Stimulated activated CD8-positive, alpha-beta memory T cell treated with anti-CD3 and anti-CD28 coated beads, Interleukin-12 subunit alpha, Interleukin-12 subunit beta, amount 100 ng/mL, for 24 hours (primary cell): ENCODE data around the gene EIF4G1.
"Not testable (repeated sequence)": the region's sequence is repeated elsewhere in the genome, so short reads cannot be mapped to it uniquely, and the experiment has no call there.

Experiments used
- DNase-seq: peaks from one replicate; pipeline ENCODE4 v3.0.0-alpha.2; 2020; ENCODE audit errors: extremely low read depth

The EIF4G1 gene

GRCh38 chr3:184314363-184314699, at the start of gene EIF4G1:
Gene EIF4G1, plus strand, starts transcription at chr3:184314606. Its CDS starts 1,191 bp downstream, at chr3:184315797.
- DNase-seq = peak; percentile 86

DNA sequence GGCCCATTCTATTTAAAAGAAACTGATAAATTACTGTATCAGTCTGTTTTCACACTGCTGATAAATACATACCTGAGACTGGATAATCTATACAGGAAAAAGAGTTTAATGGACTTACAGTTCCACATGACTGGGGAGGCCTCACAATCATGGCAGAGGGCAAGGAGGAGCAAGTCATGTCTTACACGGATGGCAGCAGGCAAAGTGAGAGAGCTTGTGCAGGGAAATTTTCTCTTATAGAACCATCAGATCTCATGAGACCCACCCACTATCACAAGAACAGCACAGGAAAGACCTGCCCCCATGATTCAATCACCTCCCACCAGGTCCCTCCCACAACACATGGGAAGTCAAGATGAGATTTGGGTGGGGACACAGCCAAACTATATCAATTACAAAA, 47.2 kb upstream of the EIF4G1 start:
- not testable (repeated sequence) for DNase-seq

DNA sequence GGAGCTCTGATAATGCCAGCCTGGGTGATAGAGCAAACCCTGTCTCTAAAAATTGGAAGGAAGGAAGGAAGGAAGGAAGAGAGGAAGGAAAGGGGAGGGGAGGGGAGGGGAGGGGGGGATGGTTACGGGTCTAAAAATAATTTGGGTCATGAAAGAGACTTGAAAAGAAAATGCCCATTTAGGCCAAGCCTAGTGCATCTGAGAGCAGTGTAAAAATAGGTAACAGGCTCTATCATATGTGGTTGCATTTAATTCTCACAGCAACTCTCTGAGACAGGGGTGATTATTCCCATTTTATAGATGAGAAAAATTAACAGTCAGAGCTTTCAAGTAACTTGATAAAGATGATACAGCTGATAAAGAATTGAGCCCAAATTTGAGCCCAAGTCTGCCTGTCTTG, 42.1 kb upstream of the EIF4G1 start:
- DNase-seq = no peak

GRCh38 chr3:184275381-184275701, 39.1 kb upstream of the EIF4G1 start:
- no peak for DNase-seq

DNA sequence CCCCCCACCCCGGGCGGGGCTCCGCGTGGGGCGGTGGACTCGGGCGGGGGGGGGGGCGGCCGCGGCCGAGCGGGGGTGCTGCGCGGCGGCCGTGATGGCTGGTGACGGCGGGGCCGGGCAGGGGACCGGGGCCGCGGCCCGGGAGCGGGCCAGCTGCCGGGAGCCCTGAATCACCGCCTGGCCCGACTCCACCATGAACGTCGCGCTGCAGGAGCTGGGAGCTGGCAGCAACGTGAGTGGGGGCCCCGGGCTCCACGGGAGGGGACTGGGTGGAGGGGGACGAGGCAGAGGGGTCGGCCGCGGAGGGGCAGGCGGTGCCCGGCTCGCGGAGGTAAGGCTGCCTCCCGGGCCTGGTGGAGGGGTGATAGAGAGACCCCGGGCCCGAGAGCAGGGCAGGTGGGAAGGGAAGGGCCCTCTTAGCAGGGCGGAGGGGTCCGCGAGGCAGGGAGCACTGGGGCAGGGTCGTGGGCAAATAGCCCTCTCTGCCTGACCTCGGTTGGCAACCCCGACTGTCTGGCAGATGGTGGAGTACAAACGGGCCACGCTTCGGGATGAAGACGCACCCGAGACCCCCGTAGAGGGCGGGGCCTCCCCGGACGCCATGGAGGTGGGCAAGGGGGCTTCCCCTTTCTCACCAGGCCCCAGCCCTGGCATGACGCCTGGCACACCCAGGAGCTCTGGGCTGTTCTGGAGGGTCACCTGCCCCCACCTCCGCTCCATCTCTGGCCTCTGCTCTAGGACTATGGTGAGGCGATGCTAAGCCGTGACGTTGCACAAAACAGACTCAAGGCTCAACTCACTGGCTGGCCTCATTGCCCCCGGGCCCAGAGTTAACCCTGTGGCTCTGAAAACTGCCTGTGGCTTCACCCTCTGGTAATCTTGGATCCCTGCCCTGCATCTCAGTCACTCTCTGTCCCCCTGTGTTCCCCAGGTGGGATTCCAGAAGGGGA, 38.2 kb upstream of the EIF4G1 start, which contains the start of gene ECE2:
Gene ECE2 (plus strand): TSS at position 62 of the 950 bp plus-strand sequence. CDS start 132 bp downstream, at position 194.
- no peak for DNase-seq

- DNase-seq = no peak
Measured at GRCh38 chr3:184277366-184277765, 37.0 kb upstream of the EIF4G1 start.

DNA sequence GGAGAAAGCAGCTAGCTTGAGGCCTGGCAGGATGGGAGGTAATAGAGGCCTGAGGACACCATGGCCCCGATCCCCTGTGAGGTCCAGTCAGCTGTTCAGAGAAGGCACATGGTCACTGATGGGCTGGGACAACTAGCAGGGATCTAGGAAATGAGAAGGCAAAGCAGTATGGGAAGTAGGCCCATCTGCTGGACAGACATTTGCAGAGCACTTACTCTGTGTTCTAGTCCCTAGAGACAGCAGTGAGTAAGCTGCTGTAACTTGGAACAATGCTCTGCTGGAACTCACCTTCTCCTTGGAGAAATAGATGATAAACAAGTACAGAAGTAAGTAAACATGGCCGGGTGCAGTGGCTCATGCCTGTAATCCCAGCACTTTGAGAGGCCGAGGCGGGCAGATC, 31.5 kb upstream of the EIF4G1 start:
- DNase-seq = no peak

DNA sequence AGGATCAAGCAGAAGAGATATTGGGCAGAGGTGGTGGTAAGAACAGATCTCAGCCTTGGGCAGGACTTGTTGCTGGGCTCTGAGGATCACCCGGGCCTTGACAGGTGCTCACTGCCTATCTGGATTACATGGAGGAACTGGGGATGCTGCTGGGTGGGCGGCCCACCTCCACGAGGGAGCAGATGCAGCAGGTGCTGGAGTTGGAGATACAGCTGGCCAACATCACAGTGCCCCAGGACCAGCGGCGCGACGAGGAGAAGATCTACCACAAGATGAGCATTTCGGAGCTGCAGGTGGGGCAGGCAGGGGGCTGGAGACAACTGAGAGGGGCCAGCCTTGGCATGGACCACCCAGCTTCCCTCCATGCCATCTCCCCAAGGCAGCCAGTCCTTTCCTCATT, 30.7 kb upstream of the EIF4G1 start:
- no peak for DNase-seq

- DNase-seq = no peak
Measured at GRCh38 chr3:184284696-184285095, 29.7 kb upstream of the EIF4G1 start.

GRCh38 chr3:184289426-184289938, 24.9 kb upstream of the EIF4G1 start:
- no peak for DNase-seq

DNA sequence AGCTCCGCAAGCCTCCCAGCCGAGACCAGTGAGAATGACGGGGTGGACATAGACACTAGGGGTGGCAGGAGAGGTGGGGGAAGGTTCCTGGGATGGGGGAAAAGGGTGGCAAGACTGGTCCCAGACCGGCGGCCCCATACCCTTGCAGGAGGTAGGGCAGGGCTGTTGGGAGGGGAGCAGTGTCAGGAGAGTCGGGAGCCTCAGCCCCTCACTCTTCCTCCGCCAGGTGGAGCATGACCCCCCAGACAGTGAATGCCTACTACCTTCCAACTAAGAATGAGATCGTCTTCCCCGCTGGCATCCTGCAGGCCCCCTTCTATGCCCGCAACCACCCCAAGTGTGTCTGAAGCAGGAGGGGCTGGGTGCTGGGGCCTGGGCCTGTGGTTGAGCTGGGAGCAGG, 24.1 kb upstream of the EIF4G1 start:
- no peak for DNase-seq

- no peak for DNase-seq
Measured at GRCh38 chr3:184291044-184291737, 23.2 kb upstream of the EIF4G1 start.

DNA sequence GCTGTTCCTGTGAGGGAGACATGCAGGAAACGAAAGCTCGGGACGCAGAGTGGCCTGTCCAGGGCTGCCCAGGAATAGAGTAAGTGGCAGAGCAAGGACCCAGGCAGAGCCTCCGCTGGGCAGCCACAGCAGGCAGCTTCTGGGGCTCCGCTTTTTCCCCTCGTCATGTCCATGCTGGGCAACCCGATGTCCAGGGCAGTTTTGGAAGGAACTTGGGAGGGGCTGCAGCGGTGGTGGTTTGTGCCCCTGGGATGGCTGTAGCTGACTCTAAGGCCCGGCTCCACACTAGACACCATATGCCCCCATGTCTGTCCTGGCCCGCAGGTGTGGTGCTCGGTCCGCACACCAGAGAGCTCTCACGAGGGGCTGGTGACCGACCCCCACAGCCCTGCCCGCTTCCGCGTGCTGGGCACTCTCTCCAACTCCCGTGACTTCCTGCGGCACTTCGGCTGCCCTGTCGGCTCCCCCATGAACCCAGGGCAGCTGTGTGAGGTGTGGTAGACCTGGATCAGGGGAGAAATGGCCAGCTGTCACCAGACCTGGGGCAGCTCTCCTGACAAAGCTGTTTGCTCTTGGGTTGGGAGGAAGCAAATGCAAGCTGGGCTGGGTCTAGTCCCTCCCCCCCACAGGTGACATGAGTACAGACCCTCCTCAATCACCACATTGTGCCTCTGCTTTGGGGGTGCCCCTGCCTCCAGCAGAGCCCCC, 22.5 kb upstream of the EIF4G1 start:
- DNase-seq = no peak

GRCh38 chr3:184295771-184296170, 18.6 kb upstream of the EIF4G1 start:
- DNase-seq = no peak

DNA sequence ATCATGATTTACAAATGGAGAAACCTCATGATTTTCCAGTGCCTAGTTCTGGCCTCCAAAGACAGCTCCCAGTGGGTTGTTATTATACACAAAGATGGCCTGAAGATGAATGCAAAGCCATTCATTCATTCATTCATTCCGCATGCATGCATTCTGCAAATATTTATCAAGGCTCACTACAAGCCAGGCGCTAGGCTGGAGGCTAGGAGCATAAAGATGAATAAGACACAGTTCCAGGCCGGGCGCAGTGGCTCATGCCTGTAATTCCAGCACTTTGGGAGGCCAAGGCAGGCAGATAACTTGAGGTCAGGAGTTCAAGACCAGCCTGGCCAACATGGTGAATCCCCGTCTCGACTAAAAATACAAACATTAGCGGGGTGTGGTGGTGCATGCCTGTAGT, 17.8 kb upstream of the EIF4G1 start:
- no peak for DNase-seq

DNA sequence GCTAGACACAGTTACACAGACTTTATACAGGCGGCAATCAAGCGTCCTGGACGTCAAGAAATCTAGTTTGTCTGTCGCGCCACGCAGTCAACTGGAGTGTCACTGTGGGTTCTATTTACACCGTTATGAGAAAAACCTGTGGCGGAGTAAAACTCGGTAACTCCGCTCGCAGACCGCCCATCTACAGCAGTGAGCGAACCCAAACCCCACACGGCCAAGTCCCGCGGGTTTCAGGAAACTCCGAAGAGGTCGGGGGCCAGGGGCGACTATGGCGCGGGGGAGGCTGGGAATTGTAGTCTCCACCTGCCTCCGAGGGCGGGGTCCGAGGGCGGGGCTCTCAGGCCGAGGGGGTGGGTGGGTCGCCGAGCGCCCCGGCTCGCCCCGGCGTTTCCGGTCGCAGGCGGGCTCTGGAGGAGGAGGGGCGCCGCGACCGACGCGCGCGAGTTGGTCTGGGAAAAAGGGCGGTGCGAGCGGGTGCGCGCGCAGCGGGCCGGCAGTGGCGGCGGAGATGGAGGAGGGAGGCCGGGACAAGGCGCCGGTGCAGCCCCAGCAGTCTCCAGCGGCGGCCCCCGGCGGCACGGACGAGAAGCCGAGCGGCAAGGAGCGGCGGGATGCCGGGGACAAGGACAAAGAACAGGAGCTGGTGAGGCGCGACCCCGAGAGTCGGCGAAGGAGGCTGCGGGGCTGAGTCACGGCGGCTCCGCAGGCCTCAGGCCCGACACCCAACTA, 15.5 kb upstream of the EIF4G1 start, which contains the start of gene PSMD2:
Gene PSMD2 (plus strand): TSS at position 483 of the 729 bp plus-strand sequence. CDS start 26 bp downstream, at position 509.
- peak; percentile 98 for DNase-seq

DNA sequence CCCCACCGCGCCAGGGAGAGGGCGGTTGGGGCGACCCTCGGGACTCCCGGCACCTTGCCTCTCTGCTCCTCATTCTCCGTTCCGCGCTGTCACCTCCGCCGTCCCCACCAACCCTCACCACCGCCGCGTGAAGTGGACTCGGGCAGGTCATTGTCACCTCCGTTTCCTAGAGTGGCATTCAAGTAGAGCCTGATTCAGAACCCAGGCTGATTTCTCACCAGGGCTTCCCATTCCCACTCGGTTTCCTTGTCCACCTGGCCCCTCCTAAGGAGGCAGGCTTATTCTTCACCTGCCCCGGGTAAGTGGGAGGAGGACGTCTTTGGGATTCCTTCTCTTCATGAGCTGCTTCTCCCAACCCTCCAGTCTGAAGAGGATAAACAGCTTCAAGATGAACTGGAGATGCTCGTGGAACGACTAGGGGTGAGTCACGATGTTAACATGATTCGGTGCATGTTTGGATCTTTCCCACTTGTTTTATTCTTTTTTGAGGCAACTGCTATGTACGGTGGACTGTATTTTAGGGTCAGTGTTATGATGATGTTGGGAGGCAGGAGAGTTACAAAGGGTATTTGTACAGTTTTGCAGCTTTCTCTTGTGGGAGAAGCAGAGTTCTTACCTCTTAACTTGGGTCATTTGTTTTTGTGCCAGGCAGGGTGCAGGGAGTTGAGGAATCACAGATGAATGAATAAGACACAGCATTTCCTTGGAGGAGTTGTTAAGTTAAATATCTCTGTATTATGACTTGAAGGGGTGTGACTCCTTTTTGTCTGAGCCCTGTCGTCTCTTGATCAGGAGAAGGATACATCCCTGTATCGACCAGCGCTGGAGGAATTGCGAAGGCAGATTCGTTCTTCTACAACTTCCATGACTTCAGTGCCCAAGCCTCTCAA, 14.7 kb upstream of the EIF4G1 start:
- no peak for DNase-seq

- no peak for DNase-seq
Measured at GRCh38 chr3:184300378-184300720, 14.1 kb upstream of the EIF4G1 start.

- no peak for DNase-seq
Measured at GRCh38 chr3:184305577-184305976, 8.8 kb upstream of the EIF4G1 start.

DNA sequence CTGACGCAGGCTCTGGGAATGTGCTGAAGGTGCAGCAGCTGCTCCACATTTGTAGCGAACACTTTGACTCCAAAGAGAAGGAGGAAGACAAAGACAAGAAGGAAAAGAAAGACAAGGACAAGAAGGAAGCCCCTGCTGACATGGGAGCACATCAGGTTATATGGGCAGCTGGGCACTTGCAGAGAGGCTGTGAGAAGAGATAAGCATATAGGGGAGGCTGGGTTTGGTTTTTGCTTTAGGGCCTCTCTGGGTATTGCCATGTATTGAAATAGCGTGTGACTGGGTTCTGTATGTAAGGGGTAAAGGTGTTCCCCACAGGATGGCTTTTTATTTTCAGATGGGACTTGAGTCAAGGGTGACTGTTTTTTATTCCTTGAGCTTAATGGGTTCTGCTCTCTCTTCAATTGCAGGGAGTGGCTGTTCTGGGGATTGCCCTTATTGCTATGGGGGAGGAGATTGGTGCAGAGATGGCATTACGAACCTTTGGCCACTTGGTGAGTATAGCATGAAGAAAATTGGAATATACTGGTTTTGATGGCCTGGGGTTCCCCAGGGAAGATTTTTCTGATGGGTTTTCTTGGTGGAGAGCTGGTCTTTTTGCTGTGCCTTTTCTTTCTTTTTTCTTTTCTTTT, 7.9 kb upstream of the EIF4G1 start:
- no peak for DNase-seq
